Endothelial cell of hepatic sinusoid (primary cell): ENCODE results near the gene ROBO2.

ENCODE experiments used
- in situ Hi-C: cut with HindIII; loops from 2 replicates; pipeline ENCODE4 v1.10.0; 2017; ENCODE audit warnings: low sequenced_read_pairs

The ROBO2 gene

DNA sequence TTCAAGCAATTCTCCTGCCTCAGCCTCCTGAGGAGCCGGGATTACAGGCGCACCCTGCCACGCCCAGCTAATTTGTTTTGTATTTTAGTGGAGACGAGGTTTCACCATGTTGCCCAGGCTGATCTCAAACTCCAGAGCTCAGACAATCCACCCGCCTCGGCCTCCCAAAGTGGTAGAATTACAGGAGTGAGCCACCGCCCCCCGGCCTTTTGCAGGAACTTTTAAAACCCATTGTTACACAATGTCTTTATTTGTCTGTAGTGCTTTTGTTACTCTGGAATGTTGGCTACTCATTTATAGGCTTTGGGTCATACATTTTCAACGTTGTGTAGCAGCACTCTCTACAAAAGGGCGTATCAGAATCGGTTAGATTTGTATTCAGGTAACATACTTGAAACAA is 499.1 kb downstream of the ROBO2 start:
- in situ Hi-C loops: no loop called here

DNA sequence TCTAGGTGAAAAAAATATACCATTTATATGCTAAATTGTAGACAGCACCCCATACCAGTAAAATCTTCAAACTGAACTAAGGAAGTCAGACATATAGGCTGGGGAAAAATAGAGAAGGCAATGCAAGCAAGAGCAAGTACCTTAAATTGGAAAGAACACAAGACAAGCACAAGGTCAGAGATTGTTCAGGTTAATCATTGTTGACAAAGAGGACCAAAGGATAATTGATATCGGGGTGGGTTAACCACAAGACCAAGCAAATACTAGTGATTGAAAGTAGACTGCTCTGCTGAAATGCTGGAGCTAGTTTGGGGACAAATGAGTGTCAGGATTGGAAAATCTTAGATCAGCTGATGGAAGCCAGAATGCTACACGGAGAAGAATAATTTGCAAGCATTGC is 499.8 kb downstream of the ROBO2 start:
- in situ Hi-C loops: no loop called here

DNA sequence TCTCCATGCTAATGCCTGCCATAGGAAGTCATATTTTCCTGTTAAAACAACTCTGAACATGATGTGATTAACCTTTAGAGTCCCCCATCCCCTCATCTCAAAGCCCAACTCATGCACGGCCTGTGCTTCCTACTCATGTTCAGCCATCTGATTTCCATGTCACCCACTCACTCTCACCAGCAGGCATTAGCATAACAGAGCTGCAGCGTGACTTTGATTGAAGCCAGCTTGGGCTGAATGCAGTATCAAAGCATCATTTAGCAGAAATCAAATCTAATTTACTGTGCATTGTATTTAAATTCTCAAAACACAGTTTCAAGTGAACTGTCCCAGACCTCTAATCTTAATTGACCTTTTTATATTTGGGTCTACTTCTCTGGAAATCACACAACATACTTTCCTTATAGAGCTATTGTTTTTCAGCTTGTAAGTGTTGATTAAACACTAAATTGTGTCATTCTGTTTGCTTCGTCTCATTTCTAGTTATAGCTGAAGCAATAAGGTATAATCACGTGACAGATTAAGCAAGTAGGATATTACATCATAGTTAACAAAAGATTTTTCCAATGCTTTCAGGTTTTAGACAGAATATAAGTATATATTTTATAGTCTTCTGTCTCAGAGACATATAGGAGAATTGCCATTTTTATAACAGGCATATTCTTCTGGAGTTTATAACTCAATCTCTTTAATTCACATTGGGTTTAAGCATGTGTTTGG is 501.5 kb downstream of the ROBO2 start:
- in situ Hi-C loops: no loop called here

DNA sequence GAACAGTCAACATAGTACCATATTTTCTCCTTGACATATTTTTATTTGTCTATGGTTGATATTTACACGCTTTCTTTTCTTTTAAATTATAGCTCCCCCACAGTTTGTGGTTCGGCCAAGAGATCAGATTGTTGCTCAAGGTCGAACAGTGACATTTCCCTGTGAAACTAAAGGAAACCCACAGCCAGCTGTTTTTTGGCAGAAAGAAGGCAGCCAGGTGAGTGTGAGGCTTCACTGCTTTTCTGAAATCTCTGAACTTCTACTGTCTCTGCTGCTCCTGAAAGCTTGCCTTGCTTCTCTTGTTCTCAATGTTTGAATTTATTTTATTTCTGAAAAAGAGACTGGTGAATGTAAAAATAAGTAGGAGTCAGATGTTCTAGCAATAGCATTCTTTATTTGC is 506.3 kb downstream of the ROBO2 start:
- in situ Hi-C loops: no loop called here

DNA sequence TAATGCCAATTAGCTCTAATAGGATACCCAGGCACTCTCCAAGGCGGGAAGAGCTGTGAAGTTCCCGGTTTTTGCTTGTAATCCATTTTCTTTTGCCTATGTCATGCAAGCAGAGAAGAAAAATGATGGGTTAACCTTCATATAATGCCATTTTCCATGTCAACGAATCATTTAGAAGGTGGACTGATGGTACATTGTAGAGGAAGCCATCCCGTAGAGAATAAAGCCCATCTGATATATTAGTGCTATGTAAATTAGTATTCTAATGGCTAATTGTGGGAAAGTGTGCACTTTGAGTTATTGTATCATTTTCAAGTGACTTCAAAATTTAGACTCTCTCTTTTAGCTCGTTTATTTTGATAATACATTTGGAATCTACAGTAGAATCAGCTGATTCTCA is 509.1 kb downstream of the ROBO2 start:
- in situ Hi-C loops: no loop called here

DNA sequence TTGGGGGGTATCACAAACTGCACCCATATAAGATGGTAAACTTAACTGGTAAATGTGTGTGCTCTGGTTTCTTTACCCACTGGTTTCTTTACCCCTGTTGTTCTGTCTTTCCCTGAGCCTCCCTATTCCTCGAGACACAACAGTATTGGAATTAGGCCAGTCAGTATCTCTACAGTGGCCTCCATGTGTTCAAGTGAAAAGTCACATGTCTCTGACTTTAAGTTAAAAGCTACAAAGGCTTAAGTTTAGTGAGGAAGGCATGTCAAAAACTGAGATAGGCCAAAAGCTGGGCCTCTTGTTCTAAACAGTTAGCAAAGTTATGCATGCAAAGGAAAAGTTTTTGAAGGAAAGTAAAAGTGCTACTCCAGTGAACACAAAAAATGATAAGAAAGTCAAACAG is 513.3 kb downstream of the ROBO2 start:
- in situ Hi-C loops: no loop called here

DNA sequence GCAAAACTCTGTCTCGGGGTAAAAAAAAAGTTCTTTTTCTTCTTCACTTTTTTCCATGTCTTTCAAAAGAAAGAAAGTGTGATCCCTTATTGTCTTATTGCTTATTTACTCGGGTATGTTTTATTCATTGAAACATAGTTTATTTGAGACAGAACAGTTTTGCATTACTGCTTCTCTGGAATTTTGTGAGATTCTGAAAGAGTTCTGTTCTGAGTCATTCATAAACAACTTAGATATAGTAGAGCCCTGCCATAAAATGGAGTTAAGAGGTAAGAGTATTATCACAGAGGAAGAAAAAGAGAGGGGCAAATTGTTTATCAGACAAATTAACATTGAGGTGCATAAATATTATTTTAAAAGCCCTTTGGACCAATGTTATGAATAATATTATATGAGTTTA is 522.2 kb downstream of the ROBO2 start:
- in situ Hi-C loops: no loop called here

DNA sequence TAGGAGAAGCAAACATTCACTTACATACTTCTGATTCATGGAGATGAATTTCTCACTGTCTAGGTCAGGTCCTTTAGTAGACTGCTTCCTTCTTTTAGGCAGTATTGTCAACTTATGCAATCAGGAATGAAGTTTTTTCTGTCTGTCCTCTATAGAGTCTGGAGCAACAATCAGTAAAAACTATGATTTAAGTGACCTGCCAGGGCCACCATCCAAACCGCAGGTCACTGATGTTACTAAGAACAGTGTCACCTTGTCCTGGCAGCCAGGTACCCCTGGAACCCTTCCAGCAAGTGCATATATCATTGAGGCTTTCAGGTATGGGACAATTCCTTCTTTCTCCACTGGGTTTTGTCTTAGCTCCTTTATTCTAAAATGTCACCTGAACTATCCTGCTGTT is 523.1 kb downstream of the ROBO2 start:
- in situ Hi-C loops: no loop called here

DNA sequence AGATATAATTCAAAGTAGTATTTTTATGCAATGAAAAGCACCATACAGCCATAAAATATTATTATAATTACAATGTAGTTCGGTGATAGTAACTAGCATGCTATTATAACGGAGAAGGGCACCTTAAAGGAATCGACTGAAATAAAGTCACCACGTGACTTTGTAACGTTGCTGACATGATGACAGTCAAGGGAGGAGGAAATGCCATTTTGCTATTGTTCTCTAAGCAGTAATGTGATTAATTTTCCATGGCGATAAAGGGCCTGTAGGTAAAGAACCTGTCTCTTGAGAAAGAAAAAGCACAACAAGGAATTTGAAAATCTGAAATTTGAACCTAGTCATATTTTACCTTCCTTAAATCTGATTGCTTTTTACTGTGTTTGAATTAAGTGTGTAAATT is 526.2 kb downstream of the ROBO2 start:
- in situ Hi-C loops: no loop called here

DNA sequence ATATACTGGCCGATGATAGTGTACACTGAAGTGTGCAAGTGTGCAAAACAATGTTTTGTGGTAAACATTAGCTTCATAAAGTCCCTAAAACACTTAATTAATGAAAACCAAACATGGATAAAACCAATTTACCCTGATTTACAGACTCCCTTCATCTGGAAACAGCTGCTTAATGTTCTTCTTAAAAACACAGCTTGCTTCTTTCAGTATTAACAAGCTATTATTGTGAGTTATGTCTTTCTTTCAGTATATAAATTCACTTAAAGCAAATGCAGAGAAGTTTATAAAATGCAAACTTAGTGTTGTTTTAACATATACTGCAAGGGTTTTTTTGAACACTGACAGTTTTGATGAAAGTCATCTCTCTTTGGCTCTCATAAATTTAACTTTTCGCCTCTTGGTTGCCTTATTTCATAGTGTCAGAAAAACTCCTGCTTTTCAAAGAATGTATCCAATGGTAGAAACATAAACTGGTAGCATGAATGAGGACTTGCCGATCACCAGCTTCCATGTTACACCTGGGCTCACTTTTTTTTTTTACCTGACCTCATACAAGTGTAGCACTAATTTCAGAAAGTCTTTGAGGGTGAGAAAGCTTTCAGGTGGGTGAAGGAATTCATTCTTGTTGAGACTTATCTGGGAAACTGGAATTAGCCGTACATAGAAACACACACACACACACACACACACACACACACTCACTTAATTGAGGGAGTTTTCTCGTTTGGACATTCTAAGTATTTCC is 532.2 kb downstream of the ROBO2 start:
- in situ Hi-C loops: no loop called here

DNA sequence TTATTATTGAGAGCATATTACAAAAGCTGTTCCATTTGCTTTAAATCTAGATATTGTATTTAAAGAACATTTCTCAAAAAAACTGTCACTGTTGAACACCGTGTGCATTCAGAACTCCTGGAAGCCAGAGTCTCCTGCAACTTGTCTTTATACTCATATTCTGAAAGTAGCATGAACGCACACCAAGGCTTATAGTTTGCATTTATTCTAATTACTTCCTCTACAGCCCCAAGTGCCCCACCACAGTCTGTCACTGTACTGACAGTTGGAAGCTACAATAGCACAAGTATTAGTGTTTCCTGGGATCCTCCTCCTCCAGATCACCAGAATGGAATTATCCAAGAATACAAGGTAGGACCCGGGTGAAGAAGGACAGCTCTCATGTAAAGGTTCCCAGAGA is 537.4 kb downstream of the ROBO2 start:
- in situ Hi-C loops: loop anchor here (5.0 kb wide), 1 partner anchor 45 kb away; no protein-coding TSS in a partner anchor

DNA sequence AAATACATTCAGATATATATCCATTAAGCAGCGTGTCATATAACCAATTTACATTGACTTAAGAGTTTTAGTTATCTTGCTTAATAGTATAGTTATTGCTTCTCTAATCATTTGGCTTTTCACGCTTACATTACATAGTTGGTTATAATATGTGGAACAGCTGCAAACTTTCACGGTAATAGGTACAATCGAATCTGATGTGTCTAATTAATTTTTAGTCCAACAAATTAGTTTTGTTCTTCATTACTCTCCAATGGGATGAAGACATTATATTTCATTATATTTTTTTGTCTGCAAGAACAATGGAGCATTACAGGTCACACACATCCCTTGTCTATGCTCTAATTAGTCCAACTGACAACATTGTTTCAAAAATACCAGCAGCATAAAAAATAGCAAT is 546.3 kb downstream of the ROBO2 start:
- in situ Hi-C loops: no loop called here

DNA sequence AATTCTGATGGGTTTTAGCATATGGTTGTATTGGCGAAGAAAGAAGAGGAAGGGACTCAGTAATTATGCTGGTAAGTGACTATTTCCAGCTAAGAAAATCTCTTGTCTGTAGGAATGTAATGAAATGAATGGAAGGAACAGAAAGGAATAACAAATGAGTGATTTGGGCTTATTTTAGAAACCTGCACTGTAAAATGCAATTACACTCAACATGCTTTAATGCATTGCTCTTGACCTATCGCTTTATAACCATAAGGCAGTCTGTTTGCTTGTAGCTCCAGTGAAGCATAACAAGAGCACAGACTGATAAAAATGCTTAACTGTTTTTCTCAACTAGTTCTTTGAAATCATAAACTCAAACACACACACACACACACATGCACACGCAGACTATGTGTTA is 549.0 kb downstream of the ROBO2 start:
- in situ Hi-C loops: no loop called here

DNA sequence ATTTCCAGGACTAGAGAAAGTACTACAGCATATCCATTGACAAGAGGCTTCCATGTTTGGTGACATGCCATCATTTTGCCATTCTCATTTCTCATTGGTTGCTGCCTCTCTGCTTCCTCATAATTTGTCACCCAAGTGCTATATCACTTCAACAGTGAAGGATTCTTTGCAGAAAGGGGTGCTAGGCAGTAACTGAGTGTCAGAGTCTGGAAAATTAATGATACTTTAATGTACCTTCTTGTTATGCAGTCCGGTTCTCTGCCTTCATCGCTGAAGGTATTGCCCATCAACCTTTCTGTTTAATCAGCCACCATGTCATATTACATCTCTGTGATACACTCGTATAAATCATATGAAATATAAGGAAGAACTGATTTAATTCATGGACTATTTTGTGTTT is 550.3 kb downstream of the ROBO2 start:
- in situ Hi-C loops: no loop called here

DNA sequence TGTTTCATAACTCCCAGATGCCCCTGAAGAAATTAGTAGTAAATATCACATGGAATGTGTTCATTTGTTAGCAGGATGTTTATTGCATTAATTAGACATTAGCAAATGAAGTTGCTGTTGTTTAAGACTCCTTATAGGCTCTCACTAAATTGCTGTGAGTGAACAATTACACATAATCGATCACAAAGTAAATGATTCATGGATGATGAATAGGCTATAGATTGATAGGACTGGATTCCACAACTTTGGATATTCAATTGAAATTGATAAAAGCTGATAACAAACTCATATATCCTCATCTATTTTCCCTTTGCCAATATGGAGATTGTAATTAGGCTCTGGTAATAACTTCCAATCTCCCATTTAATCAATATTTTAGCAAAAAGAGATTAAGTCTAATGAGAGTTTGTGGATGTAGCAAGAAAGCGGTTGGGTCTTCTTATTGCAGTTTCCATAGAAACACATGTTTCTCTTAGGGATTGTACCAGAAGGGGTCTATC is 555.5 kb downstream of the ROBO2 start:
- in situ Hi-C loops: no loop called here

DNA sequence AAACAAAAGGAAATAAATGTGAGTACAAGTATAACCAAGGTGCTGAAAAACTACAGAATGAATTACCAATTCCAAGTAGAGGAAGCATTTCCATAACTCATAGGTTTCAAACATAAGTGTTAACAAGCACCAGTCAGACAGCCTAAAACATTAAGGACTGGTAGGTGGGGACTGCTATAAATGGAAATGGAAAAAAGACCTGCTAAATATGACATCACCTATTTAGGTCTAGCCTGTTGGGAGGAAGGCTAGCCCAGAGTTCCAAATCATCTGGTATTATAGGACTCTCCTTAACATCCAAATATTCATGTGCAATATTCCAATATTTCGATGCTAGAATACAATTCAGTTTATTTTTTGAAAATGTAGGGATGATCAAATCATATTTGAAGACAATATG is 560.0 kb downstream of the ROBO2 start:
- in situ Hi-C loops: no loop called here

DNA sequence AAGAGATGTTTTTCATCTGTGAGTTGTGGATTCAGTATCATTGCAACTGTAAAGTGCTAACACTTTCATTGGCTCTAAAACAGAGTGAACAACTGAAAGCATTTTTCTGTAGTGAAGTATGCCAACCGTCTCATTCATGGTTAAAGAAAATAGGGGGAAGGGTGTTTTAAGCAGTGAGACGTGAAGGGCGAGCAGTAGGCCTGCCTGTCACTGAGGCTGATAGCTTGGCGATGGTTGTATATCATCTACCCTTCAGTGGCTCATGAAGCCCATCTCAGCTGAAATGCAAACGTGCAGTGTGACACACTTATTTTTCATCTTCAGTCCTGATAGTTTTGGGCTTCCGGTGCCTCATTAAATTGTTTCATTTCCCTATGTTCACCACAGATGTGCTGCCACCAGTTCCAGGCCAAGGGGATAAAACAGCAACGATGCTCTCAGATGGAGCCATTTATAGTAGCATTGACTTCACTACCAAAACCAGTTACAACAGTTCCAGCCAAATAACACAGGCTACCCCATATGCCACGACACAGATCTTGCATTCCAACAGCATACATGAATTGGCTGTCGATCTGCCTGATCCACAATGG is 562.0 kb downstream of the ROBO2 start:
- in situ Hi-C loops: no loop called here

DNA sequence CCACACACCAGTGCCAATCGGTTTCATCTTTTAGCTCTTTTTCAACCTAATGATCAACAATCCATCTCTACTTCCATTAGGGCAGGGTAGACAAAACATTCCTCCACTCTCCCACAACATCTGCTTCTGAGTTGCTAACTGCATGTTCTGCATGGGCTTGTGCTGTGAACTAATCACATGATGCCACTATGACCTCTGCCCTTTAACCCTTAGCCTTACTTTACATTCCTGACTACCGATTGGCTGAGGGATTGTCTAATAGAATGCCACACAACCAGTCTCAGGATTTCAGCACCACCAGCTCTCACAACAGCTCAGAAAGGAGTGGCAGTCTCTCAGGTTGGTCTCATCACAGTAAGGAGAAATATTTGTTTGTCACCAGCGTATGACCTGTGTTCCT is 562.8 kb downstream of the ROBO2 start:
- in situ Hi-C loops: no loop called here

DNA sequence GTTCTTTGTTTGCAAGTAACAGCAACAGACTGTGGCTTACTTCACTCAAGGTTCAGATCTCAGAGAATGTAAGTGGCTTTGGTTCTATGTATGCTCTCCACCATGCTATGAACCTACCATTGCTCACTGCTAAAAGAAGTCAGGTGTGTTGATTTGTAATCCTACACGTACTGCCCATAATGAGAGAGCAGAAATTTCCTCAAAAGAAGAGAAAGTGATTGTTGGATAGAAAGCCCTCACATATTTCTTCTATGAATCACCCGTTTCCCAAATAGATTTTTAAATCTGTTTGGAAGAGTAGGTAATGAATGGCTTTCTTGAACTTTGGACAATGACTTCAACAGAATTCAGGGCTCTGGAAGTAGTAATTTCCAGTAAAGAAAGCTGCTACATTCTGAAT is 565.4 kb downstream of the ROBO2 start:
- in situ Hi-C loops: loop anchor here (5.0 kb wide), 1 partner anchor 37 kb away; no protein-coding TSS in a partner anchor

DNA sequence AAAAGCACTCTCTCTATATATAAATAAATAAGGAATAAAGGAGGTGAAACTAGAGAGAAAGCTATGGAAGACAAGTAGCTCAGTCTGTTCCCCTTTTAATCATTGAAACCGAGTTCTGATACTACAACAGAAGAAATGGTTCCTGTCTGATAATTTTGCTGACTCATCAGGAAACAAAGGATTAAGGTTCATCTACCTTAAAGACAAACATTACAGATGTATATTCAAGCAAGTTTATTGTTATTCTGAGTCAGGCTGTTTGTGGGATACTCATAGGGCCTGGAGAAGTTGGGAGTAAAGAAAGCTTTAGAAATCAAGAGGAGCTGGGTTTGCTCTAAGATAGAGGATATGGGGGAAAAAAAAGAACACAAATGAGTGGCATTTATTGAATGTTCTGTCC is 566.0 kb downstream of the ROBO2 start:
- in situ Hi-C loops: loop anchor here (5.0 kb wide), 1 partner anchor 36 kb away; no protein-coding TSS in a partner anchor

DNA sequence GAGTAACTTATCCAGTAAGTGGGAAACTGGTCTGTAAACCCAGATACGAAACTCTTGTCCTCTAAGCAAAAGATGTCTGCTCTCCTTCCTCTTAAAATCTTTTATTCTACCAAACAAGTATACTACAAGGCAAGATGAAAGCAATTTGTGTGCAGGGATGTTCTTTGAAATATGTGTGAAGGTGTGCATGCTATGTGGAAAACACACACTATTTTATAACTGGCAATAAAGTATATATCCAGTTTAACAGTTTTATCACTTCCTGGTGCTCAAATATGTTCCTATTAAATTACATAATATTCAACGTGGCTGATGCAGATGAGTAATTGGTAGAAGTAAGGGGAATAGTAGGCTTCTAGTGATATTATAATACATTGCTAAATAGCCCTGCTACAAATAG is 566.5 kb downstream of the ROBO2 start:
- in situ Hi-C loops: loop anchor here (5.0 kb wide), 1 partner anchor 36 kb away; no protein-coding TSS in a partner anchor

DNA sequence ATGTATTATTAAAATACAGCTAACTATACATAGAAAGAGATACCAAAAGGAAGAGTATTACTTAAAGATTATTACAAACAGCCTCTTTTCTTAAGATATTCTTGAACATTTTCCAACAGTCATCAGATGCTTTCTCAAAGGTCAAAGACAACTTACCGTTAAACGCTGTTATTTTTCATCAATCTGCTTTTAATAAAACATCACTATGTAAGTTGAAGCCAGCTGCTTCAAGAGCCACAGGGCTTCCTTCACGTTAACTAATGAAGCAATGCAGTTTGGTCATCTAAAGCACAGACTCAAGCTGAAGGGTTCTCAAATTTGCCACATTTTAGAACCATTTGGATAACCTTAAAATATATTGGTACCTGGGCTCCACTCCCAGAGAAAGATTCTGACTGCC is 578.8 kb downstream of the ROBO2 start:
- in situ Hi-C loops: no loop called here
